Posterior vena cava (tissue), 2 donors: ENCODE results near the gene ABCC3. TPM values are rescaled to one million over a fixed set of nuclear protein-coding genes. Genes with fewer than 3 reads are reported as not detected.

Experiments
- DNase-seq: peaks from one replicate; pipeline ENCODE4 v3.0.0-alpha.2; 2020; ENCODE audit warnings: low spot score
- intact Hi-C, 2 donors: fragments of 100-400 bp; cut with DNase I; formaldehyde crosslinking; loops; one replicate each; pipeline versions ENCODE4 v1.14.1 to v1.14.2; 2022 to 2023
- total RNA-seq, 2 donors: library from RNA; stranded (reverse); fragmentation: NEBNext Ultra II Directional; extraction: Animal tissue kit (Norgen Biotek cat#: 25700); gene quantifications; one replicate each; pipeline ENCODE4 v1.2.1, GENCODE V29; 2021
- donor health status: DM: yes; HTN: yes; CAD: no.
- donor health status: DM: yes; HTN: yes; CAD: no.

ABCC3 gene
- total RNA-seq, 2 donors from 2014 or later = 13.1 to 19.8 TPM

- intact Hi-C loops = no loop called here
- no peak for DNase-seq
Observed at GRCh38 chr17:50660887-50661345, 26.2 kb downstream of the ABCC3 start.

- intact Hi-C loops = no loop called here
- no peak for DNase-seq
Observed at GRCh38 chr17:50661348-50661747, 26.7 kb downstream of the ABCC3 start.

GRCh38 chr17:50661795-50662391 lies 27.2 kb downstream of the ABCC3 start:
- intact Hi-C loops = no loop called here

GRCh38 chr17:50662632-50663225 lies 28.0 kb downstream of the ABCC3 start:
- intact Hi-C loops = no loop called here
- no peak for DNase-seq

More at GRCh38 chr17:50661795-50662391, 27.2 kb downstream of the ABCC3 start:
- DNase-seq = no peak

- no peak for DNase-seq
- intact Hi-C loops = no loop called here
Observed at GRCh38 chr17:50663812-50664374, 29.2 kb downstream of the ABCC3 start.

GRCh38 chr17:50664788-50665458 lies 30.2 kb downstream of the ABCC3 start:
- intact Hi-C loops = no loop called here

GRCh38 chr17:50665838-50666237 lies 31.2 kb downstream of the ABCC3 start:
- intact Hi-C loops = no loop called here
- no peak for DNase-seq

More at GRCh38 chr17:50664788-50665458, 30.2 kb downstream of the ABCC3 start:
- DNase-seq = no peak

GRCh38 chr17:50666316-50666715 lies 31.6 kb downstream of the ABCC3 start:
- DNase-seq = no peak
- intact Hi-C loops = no loop called here

GRCh38 chr17:50667259-50668024 lies 32.8 kb downstream of the ABCC3 start:
- intact Hi-C loops = loop anchor here in 1 of 2 donors (1.0 kb wide), 1 partner anchor 14 kb away; no protein-coding TSS in a partner anchor
- DNase-seq = no peak

GRCh38 chr17:50668025-50668837 lies 33.5 kb downstream of the ABCC3 start:
- DNase-seq = no peak
- intact Hi-C loops = no loop called here

- peak; percentile 41 for DNase-seq
- intact Hi-C loops = no loop called here
Observed at GRCh38 chr17:50668838-50669581, 34.3 kb downstream of the ABCC3 start.

- no peak for DNase-seq
Observed at GRCh38 chr17:50672071-50672470, 37.4 kb downstream of the ABCC3 start.

GRCh38 chr17:50672831-50673551 lies 38.3 kb downstream of the ABCC3 start:
- intact Hi-C loops = no loop called here
- DNase-seq = peak; percentile 55

More at GRCh38 chr17:50672071-50672470, 37.4 kb downstream of the ABCC3 start:
- intact Hi-C loops = no loop called here

GRCh38 chr17:50675190-50675589 lies 40.5 kb downstream of the ABCC3 start:
- no peak for DNase-seq
- intact Hi-C loops = no loop called here

GRCh38 chr17:50675627-50676026 lies 40.9 kb downstream of the ABCC3 start:
- DNase-seq = peak; percentile 62
- intact Hi-C loops = no loop called here

- DNase-seq = peak; percentile 62
- intact Hi-C loops = no loop called here
Observed at GRCh38 chr17:50676065-50676975, 41.6 kb downstream of the ABCC3 start.
